HEK293 (cell line): ENCODE results near the gene WLS.
A peak's percentile ranks its signal among the peaks of the same experiment; 100 is the strongest.

Source experiments
- CTCF ChIA-PET: fragments of 350-600 bp; formaldehyde crosslinking; extraction: SDS; loops from one replicate; lab custom pipeline; 2021; ENCODE audit warnings: antibody characterized with exemption; lab: Yijun Ruan, JAX
- POLR2A ChIA-PET: fragments of 300-600 bp; formaldehyde crosslinking; extraction: SDS; loops from one replicate; lab custom pipeline; 2020; ENCODE audit warnings: antibody characterized with exemption, inconsistent platforms; lab: Yijun Ruan, JAX
- H3K27ac ChIP-seq: fragments of 200-500 bp; sonication (Bioruptor generic); 2 replicates; pipeline ENCODE4 v1.5.1; 2014; ENCODE audit warnings: low read depth, low read length, control low read depth, inconsistent platforms; ENCODE audit errors: extremely low read depth
- H3K36me3 ChIP-seq, 2 experiments: fragments of 200-500 bp in 1 of 2; sonication (Bioruptor generic) in 1 of 2; 1 replicate in 1 of 2; 2 replicates in 1 of 2; pipeline ENCODE4 v1.5.1; 2014 to 2017; ENCODE audit warnings: inconsistent platforms in 2 of 2, low read length in 2 of 2; ENCODE audit not compliant: control insufficient read depth in 2 of 2, insufficient read depth in 1 of 2
- H3K4me1 ChIP-seq: fragments of 200-500 bp; sonication (Bioruptor generic); 2 replicates; pipeline ENCODE4 v1.5.1; 2014; ENCODE audit warnings: mild to moderate bottlenecking, low read length, inconsistent platforms; ENCODE audit not compliant: control insufficient read depth, insufficient read depth
- H3K4me3 ChIP-seq: 2 replicates; pipeline ENCODE4 v1.5.1; 2011; ENCODE audit warnings: low read depth, mild to moderate bottlenecking, control low read depth, low read length, moderate library complexity
- H3K9me3 ChIP-seq: fragments of 200-500 bp; sonication (Bioruptor generic); 2 replicates; pipeline ENCODE4 v1.5.1; 2014; ENCODE audit warnings: low read depth, low read length, inconsistent platforms; ENCODE audit not compliant: control insufficient read depth, insufficient read depth
- MYNN ChIP-seq: fragments of 450-650 bp; formaldehyde crosslinking; IDR thresholded peaks from 2 replicates; pipeline ENCODE4 v1.5.1; 2016; ENCODE audit warnings: missing biosample characterization, missing genetic modification characterization, borderline replicate concordance
- PATZ1 ChIP-seq: fragments of 450-650 bp; formaldehyde crosslinking; IDR thresholded peaks from 2 replicates; pipeline ENCODE4 v1.5.1; 2016; ENCODE audit warnings: missing biosample characterization, missing genetic modification characterization
- ZBTB1 ChIP-seq: fragments of 450-650 bp; formaldehyde crosslinking; IDR thresholded peaks from 2 replicates; pipeline ENCODE4 v1.5.1; 2016; ENCODE audit warnings: missing biosample characterization, missing genetic modification characterization
- ZBTB10 ChIP-seq: fragments of 450-650 bp; formaldehyde crosslinking; IDR thresholded peaks from 2 replicates; pipeline ENCODE4 v1.5.1; 2016; ENCODE audit warnings: missing biosample characterization, missing genetic modification characterization
- ZNF112 ChIP-seq: fragments of 450-650 bp; formaldehyde crosslinking; IDR thresholded peaks from 2 replicates; pipeline ENCODE4 v1.5.0; 2017; ENCODE audit warnings: missing biosample characterization, missing genetic modification characterization
- ZNF132 ChIP-seq: fragments of 450-650 bp; formaldehyde crosslinking; IDR thresholded peaks from 2 replicates; pipeline ENCODE4 v1.5.1; 2017; ENCODE audit warnings: missing biosample characterization, missing genetic modification characterization, borderline replicate concordance
- ZNF354C ChIP-seq: fragments of 450-650 bp; formaldehyde crosslinking; IDR thresholded peaks from 2 replicates; pipeline ENCODE4 v1.5.1; 2016; ENCODE audit warnings: missing biosample characterization, missing genetic modification characterization, low read depth, borderline replicate concordance
- ZNF404 ChIP-seq: fragments of 450-650 bp; formaldehyde crosslinking; IDR thresholded peaks from 2 replicates; pipeline ENCODE4 v1.5.1; 2017; ENCODE audit warnings: missing biosample characterization, missing genetic modification characterization
- ZNF416 ChIP-seq: fragments of 450-650 bp; formaldehyde crosslinking; IDR thresholded peaks from 2 replicates; pipeline ENCODE4 v1.5.1; 2016; ENCODE audit warnings: missing biosample characterization, missing genetic modification characterization
- ZNF518A ChIP-seq: fragments of 450-650 bp; formaldehyde crosslinking; conservative IDR thresholded peaks from 2 replicates; pipeline ENCODE4 v1.5.1; 2016; ENCODE audit warnings: low read depth, missing biosample characterization, missing genetic modification characterization
- ZNF555 ChIP-seq: fragments of 450-650 bp; formaldehyde crosslinking; conservative IDR thresholded peaks from 2 replicates; pipeline ENCODE4 v1.5.1; 2017; ENCODE audit warnings: missing biosample characterization, mild to moderate bottlenecking, missing genetic modification characterization, inconsistent platforms
- ZNF560 ChIP-seq: fragments of 450-650 bp; formaldehyde crosslinking; IDR thresholded peaks from 2 replicates; pipeline ENCODE4 v1.5.1; 2017; ENCODE audit warnings: missing biosample characterization, missing genetic modification characterization, borderline replicate concordance
- ZSCAN5A ChIP-seq: fragments of 450-650 bp; formaldehyde crosslinking; IDR thresholded peaks from 2 replicates; pipeline ENCODE4 v1.5.1; 2016; ENCODE audit warnings: missing biosample characterization, missing genetic modification characterization

Gene WLS

GRCh38 chr1:68188060-68188538, 44.2 kb downstream of the WLS start:
- TF ChIP-seq ZNF518A (tag by site-specific recombination) (no peak), MYNN (tag by site-specific recombination) (peak; percentile 81)
- CTCF ChIA-PET, result no interaction called here

GRCh38 chr1:68185743-68186142, 46.6 kb downstream of the WLS start:
- Histone ChIP-seq H3K4me3 (no peak overlapping the region), H3K36me3 (peaks cover 10 to 42% of the 10 kb centered on the region in 2 experiments), H3K4me1 (no peaks in the 10 kb centered on the region)
- CTCF ChIA-PET, result interaction anchor here (0.7 to 0.9 kb wide), 3 partner anchors 31 to 157 kb away, joined by 3 to 6 read pairs (median 5); no protein-coding TSS in a partner anchor
- POLR2A ChIA-PET, result no interaction called here
- TF ChIP-seq ZNF354C, result no peak
- TF ChIP-seq ZNF404 (tag by site-specific recombination), result no peak
- TF ChIP-seq ZNF555 (tag by site-specific recombination), result no peak
- TF ChIP-seq ZNF132, result no peak
- no peak for TF ChIP-seq ZNF416 (tag by site-specific recombination)
- no peak for TF ChIP-seq ZNF112 (tag by site-specific recombination)
- TF ChIP-seq ZBTB10, result no peak
- no peak for TF ChIP-seq ZBTB1 (tag by site-specific recombination)
- no peak for TF ChIP-seq ZNF560
- TF ChIP-seq PATZ1 (tag by site-specific recombination), result no peak
- no peak for TF ChIP-seq ZSCAN5A (tag by site-specific recombination)
- TF ChIP-seq, all 188 proteins: peak for 0
- no peaks in the 10 kb centered on the region for H3K9me3 ChIP-seq
- no peak overlapping the region for H3K27ac ChIP-seq

More at GRCh38 chr1:68188060-68188538, 44.2 kb downstream of the WLS start:
- Histone ChIP-seq H3K9me3 (no peaks in the 10 kb centered on the region), H3K36me3 (peaks cover 25 to 53% of the 10 kb centered on the region in 2 experiments), H3K27ac (no peak overlapping the region), H3K4me3 (no peak overlapping the region), H3K4me1 (no peaks in the 10 kb centered on the region)
- POLR2A ChIA-PET, result no interaction called here
